Measurements from ENCODE around the gene EPHB2.

EPHB2 gene

GRCh38 chr1:22753481-22753971, 42.9 kb downstream of the EPHB2 start:
- FAIRE-seq, result no peak
- DNase-seq (ENCODE audit: insufficient read length, low spot score), result no peak

GRCh38 chr1:22754106-22754768, 43.6 kb downstream of the EPHB2 start:
- TF ChIP-seq PAX5 (IDR thresholded peaks at IDR 0.05; ENCODE audit: insufficient read depth, low read length, severe bottlenecking) (no peak), POLR2A (IDR thresholded peaks at IDR 0.05; ENCODE audit: low read depth, low read length) (no peak), POLR2AphosphoS5 (IDR thresholded peaks at IDR 0.05; ENCODE audit: low read depth, low read length) (no peak), SPI1 (IDR thresholded peaks at IDR 0.05; ENCODE audit: low read depth, low read length) (no peak), TAF1 (IDR thresholded peaks at IDR 0.05; ENCODE audit: low read depth, low read length) (no peak), POU2F2 (IDR thresholded peaks at IDR 0.05; ENCODE audit: low read depth, low read length) (no peak)
- DNase-seq (ENCODE audit: insufficient read length, low spot score) (peak; percentile 59), FAIRE-seq (peak; percentile 75)

More at GRCh38 chr1:22753481-22753971, 42.9 kb downstream of the EPHB2 start:
- TF ChIP-seq TAF1 (IDR thresholded peaks at IDR 0.05; ENCODE audit: low read depth, low read length) (no peak), SPI1 (IDR thresholded peaks at IDR 0.05; ENCODE audit: low read depth, low read length) (no peak), POU2F2 (IDR thresholded peaks at IDR 0.05; ENCODE audit: low read depth, low read length) (no peak), POLR2AphosphoS5 (IDR thresholded peaks at IDR 0.05; ENCODE audit: low read depth, low read length) (no peak), POLR2A (IDR thresholded peaks at IDR 0.05; ENCODE audit: low read depth, low read length) (no peak), PAX5 (IDR thresholded peaks at IDR 0.05; ENCODE audit: insufficient read depth, low read length, severe bottlenecking) (no peak)

GRCh38 chr1:22754824-22755223, 44.2 kb downstream of the EPHB2 start:
- no peak for DNase-seq (ENCODE audit: insufficient read length, low spot score)
- no peak for TF ChIP-seq POLR2AphosphoS5 (IDR thresholded peaks at IDR 0.05; ENCODE audit: low read depth, low read length)
- no peak for TF ChIP-seq TAF1 (IDR thresholded peaks at IDR 0.05; ENCODE audit: low read depth, low read length)
- TF ChIP-seq POU2F2 (IDR thresholded peaks at IDR 0.05; ENCODE audit: low read depth, low read length), result no peak
- no peak for TF ChIP-seq PAX5 (IDR thresholded peaks at IDR 0.05; ENCODE audit: insufficient read depth, low read length, severe bottlenecking)
- TF ChIP-seq SPI1 (IDR thresholded peaks at IDR 0.05; ENCODE audit: low read depth, low read length), result no peak
- TF ChIP-seq POLR2A (IDR thresholded peaks at IDR 0.05; ENCODE audit: low read depth, low read length), result no peak
- FAIRE-seq, result no peak

GRCh38 chr1:22755641-22756040, 45.0 kb downstream of the EPHB2 start:
- TF ChIP-seq POLR2A (IDR thresholded peaks at IDR 0.05; ENCODE audit: low read depth, low read length) (no peak), SPI1 (IDR thresholded peaks at IDR 0.05; ENCODE audit: low read depth, low read length) (no peak), POU2F2 (IDR thresholded peaks at IDR 0.05; ENCODE audit: low read depth, low read length) (no peak), PAX5 (IDR thresholded peaks at IDR 0.05; ENCODE audit: insufficient read depth, low read length, severe bottlenecking) (no peak), POLR2AphosphoS5 (IDR thresholded peaks at IDR 0.05; ENCODE audit: low read depth, low read length) (no peak), TAF1 (IDR thresholded peaks at IDR 0.05; ENCODE audit: low read depth, low read length) (no peak)
- FAIRE-seq, result no peak
- no peak for DNase-seq (ENCODE audit: insufficient read length, low spot score)

GRCh38 chr1:22756125-22756735, 45.6 kb downstream of the EPHB2 start:
- DNase-seq (ENCODE audit: insufficient read length, low spot score) (no peak), FAIRE-seq (no peak)
- TF ChIP-seq POU2F2 (IDR thresholded peaks at IDR 0.05; ENCODE audit: low read depth, low read length) (no peak), POLR2A (IDR thresholded peaks at IDR 0.05; ENCODE audit: low read depth, low read length) (no peak), POLR2AphosphoS5 (IDR thresholded peaks at IDR 0.05; ENCODE audit: low read depth, low read length) (no peak), PAX5 (IDR thresholded peaks at IDR 0.05; ENCODE audit: insufficient read depth, low read length, severe bottlenecking) (no peak), TAF1 (IDR thresholded peaks at IDR 0.05; ENCODE audit: low read depth, low read length) (no peak), SPI1 (IDR thresholded peaks at IDR 0.05; ENCODE audit: low read depth, low read length) (no peak)

- no peak for DNase-seq (ENCODE audit: insufficient read length, low spot score)
- TF ChIP-seq SPI1 (IDR thresholded peaks at IDR 0.05; ENCODE audit: low read depth, low read length) (no peak), POLR2AphosphoS5 (IDR thresholded peaks at IDR 0.05; ENCODE audit: low read depth, low read length) (no peak), TAF1 (IDR thresholded peaks at IDR 0.05; ENCODE audit: low read depth, low read length) (no peak)
- no peak for FAIRE-seq
Observed at GRCh38 chr1:22760455-22760854, 49.8 kb downstream of the EPHB2 start.

GRCh38 chr1:22761101-22761500, 50.5 kb downstream of the EPHB2 start:
- TF ChIP-seq PAX5 (IDR thresholded peaks at IDR 0.05; ENCODE audit: insufficient read depth, low read length, severe bottlenecking) (no peak), TAF1 (IDR thresholded peaks at IDR 0.05; ENCODE audit: low read depth, low read length) (no peak), POLR2AphosphoS5 (IDR thresholded peaks at IDR 0.05; ENCODE audit: low read depth, low read length) (no peak), POU2F2 (IDR thresholded peaks at IDR 0.05; ENCODE audit: low read depth, low read length) (no peak), POLR2A (IDR thresholded peaks at IDR 0.05; ENCODE audit: low read depth, low read length) (no peak), SPI1 (IDR thresholded peaks at IDR 0.05; ENCODE audit: low read depth, low read length) (no peak)
- DNase-seq (ENCODE audit: insufficient read length, low spot score) (no peak), FAIRE-seq (no peak)

GRCh38 chr1:22761821-22762220, 51.2 kb downstream of the EPHB2 start:
- DNase-seq (ENCODE audit: insufficient read length, low spot score) (no peak), FAIRE-seq (no peak)
- TF ChIP-seq POLR2A (IDR thresholded peaks at IDR 0.05; ENCODE audit: low read depth, low read length), result no peak

GRCh38 chr1:22763487-22764200, 53.0 kb downstream of the EPHB2 start:
- FAIRE-seq (peak; percentile 83), DNase-seq (ENCODE audit: insufficient read length, low spot score) (peak; percentile 64)
- no peak for TF ChIP-seq PAX5 (IDR thresholded peaks at IDR 0.05; ENCODE audit: insufficient read depth, low read length, severe bottlenecking)
- no peak for TF ChIP-seq SPI1 (IDR thresholded peaks at IDR 0.05; ENCODE audit: low read depth, low read length)
- TF ChIP-seq POLR2A (IDR thresholded peaks at IDR 0.05; ENCODE audit: low read depth, low read length), result no peak
- TF ChIP-seq POLR2AphosphoS5 (IDR thresholded peaks at IDR 0.05; ENCODE audit: low read depth, low read length), result no peak
- no peak for TF ChIP-seq POU2F2 (IDR thresholded peaks at IDR 0.05; ENCODE audit: low read depth, low read length)
- no peak for TF ChIP-seq TAF1 (IDR thresholded peaks at IDR 0.05; ENCODE audit: low read depth, low read length)
